SKM-1 (cell line): ENCODE results near the gene PAX6.

Experiments
- DNase-seq: peaks from one replicate; lab custom pipeline; 2025; ENCODE audit not compliant: unreplicated experiment; lab: John Stamatoyannopoulos, UW

The PAX6 gene

GRCh38 chr11:31798554-31799434 is 12.3 kb downstream of the PAX6 start:
- DNase-seq: no peak

- DNase-seq: no peak
Observed at GRCh38 chr11:31798057-31798553, 13.0 kb downstream of the PAX6 start.

GRCh38 chr11:31797190-31798056 is 13.7 kb downstream of the PAX6 start:
- DNase-seq: no peak

GRCh38 chr11:31796499-31797189 is 14.5 kb downstream of the PAX6 start:
- DNase-seq: no peak

GRCh38 chr11:31795706-31796498 is 15.2 kb downstream of the PAX6 start:
- DNase-seq: no peak

- no peak for DNase-seq
Observed at GRCh38 chr11:31794548-31794947, 16.6 kb downstream of the PAX6 start.

- DNase-seq: no peak
Observed at GRCh38 chr11:31793264-31793663, 17.9 kb downstream of the PAX6 start.

- DNase-seq: no peak
Observed at GRCh38 chr11:31792456-31792855, 18.7 kb downstream of the PAX6 start.

GRCh38 chr11:31792036-31792435 is 19.1 kb downstream of the PAX6 start:
- no peak for DNase-seq

- no peak for DNase-seq
Observed at GRCh38 chr11:31790649-31791048, 20.5 kb downstream of the PAX6 start.

GRCh38 chr11:31788085-31788484 is 23.0 kb downstream of the PAX6 start:
- no peak for DNase-seq

- no peak for DNase-seq
Observed at GRCh38 chr11:31786996-31787685, 24.0 kb downstream of the PAX6 start.

GRCh38 chr11:31784611-31785010 is 26.5 kb downstream of the PAX6 start:
- no peak for DNase-seq

- DNase-seq: no peak
Observed at GRCh38 chr11:31783252-31783651, 27.9 kb downstream of the PAX6 start.

GRCh38 chr11:31782257-31782656 is 28.9 kb downstream of the PAX6 start:
- no peak for DNase-seq

- no peak for DNase-seq
Observed at GRCh38 chr11:31780480-31780971, 30.6 kb downstream of the PAX6 start.

- no peak for DNase-seq
Observed at GRCh38 chr11:31780078-31780477, 31.0 kb downstream of the PAX6 start.

GRCh38 chr11:31779374-31779791 is 31.7 kb downstream of the PAX6 start:
- no peak for DNase-seq

GRCh38 chr11:31772412-31772811 is 38.7 kb downstream of the PAX6 start:
- no peak for DNase-seq
